ENCODE measurements around the gene CD300LB. TPM values are rescaled to one million over a fixed set of nuclear protein-coding genes. Genes with fewer than 3 reads are reported as not detected.
"Not testable (repeated sequence)": the region's sequence is repeated elsewhere in the genome, so short reads cannot be mapped to it uniquely, and the experiment has no call there.

CD300LB gene
- total RNA-seq, 1 experiment from 2014 or later = not detected

GRCh38 chr17:74563358-74563757 lies 32.1 kb upstream of the CD300LB start:
- intact Hi-C loops (cut with micrococcal nuclease; ENCODE audit: unreplicated experiment) = no loop called here
- no peak for DNase-seq (ENCODE audit: low spot score)
- H3K36me3 ChIP-seq (ENCODE audit: insufficient read depth, low read length, poor library complexity, severe bottlenecking) = no peaks in the 10 kb centered on the region
- no peaks in the 10 kb centered on the region for H3K4me1 ChIP-seq (ENCODE audit: insufficient read depth, low read length, poor library complexity, severe bottlenecking)
- H3K27ac ChIP-seq (ENCODE audit: low read depth, low read length, poor library complexity, severe bottlenecking) = no peak overlapping the region
- no peaks in the 10 kb centered on the region for H3K9me3 ChIP-seq (ENCODE audit: low read depth, low read length, poor library complexity, severe bottlenecking)
- BruUV-seq (replicated peaks) = no TSS peak
- no peak for TF ChIP-seq CTCF (conservative IDR thresholded peaks at IDR 0.05; ENCODE audit: low read depth, low read length)
- no peak for TF ChIP-seq EZH2 (IDR thresholded peaks at IDR 0.05; ENCODE audit: borderline replicate concordance, low read depth, low read length, poor library complexity, severe bottlenecking)
- CTCF ChIA-PET = no interaction called here
- no peak overlapping the region for H3K4me3 ChIP-seq (ENCODE audit: low read depth, low read length, poor library complexity, severe bottlenecking)
- no peaks in the 10 kb centered on the region for H3K27me3 ChIP-seq (replicated peaks; ENCODE audit: insufficient read depth, low read depth, low read length, poor library complexity)
- POLR2A ChIA-PET (ENCODE audit: low non-redundant PET) = no interaction called here

GRCh38 chr17:74561586-74561985 lies 30.3 kb upstream of the CD300LB start:
- CTCF ChIA-PET = interaction anchor here (0.6 kb wide), 1 partner anchor 1297 kb away, joined by 3 read pairs; no protein-coding TSS in a partner anchor
- intact Hi-C loops (cut with micrococcal nuclease; ENCODE audit: unreplicated experiment) = no loop called here
- no peaks in the 10 kb centered on the region for H3K4me1 ChIP-seq (ENCODE audit: insufficient read depth, low read length, poor library complexity, severe bottlenecking)

GRCh38 chr17:74558882-74559519 lies 27.7 kb upstream of the CD300LB start:
- CTCF ChIA-PET = no interaction called here
- Histone ChIP-seq H3K9me3 (ENCODE audit: low read depth, low read length, poor library complexity, severe bottlenecking) (no peaks in the 10 kb centered on the region), H3K36me3 (ENCODE audit: insufficient read depth, low read length, poor library complexity, severe bottlenecking) (no peaks in the 10 kb centered on the region), H3K27ac (ENCODE audit: low read depth, low read length, poor library complexity, severe bottlenecking) (no peak overlapping the region), H3K4me3 (ENCODE audit: low read depth, low read length, poor library complexity, severe bottlenecking) (no peak overlapping the region), H3K27me3 (replicated peaks; ENCODE audit: insufficient read depth, low read depth, low read length, poor library complexity) (peaks cover 1% of the 10 kb centered on the region), H3K4me1 (ENCODE audit: insufficient read depth, low read length, poor library complexity, severe bottlenecking) (no peaks in the 10 kb centered on the region)
- TF ChIP-seq EZH2 (IDR thresholded peaks at IDR 0.05; ENCODE audit: borderline replicate concordance, low read depth, low read length, poor library complexity, severe bottlenecking) (no peak), CTCF (conservative IDR thresholded peaks at IDR 0.05; ENCODE audit: low read depth, low read length) (no peak)
- no peak for DNase-seq (ENCODE audit: low spot score)
- POLR2A ChIA-PET (ENCODE audit: low non-redundant PET) = no interaction called here
- intact Hi-C loops (cut with micrococcal nuclease; ENCODE audit: unreplicated experiment) = no loop called here
- no TSS peak for BruUV-seq (replicated peaks)

More at GRCh38 chr17:74561586-74561985, 30.3 kb upstream of the CD300LB start:
- POLR2A ChIA-PET (ENCODE audit: low non-redundant PET) = no interaction called here
- no peaks in the 10 kb centered on the region for H3K9me3 ChIP-seq (ENCODE audit: low read depth, low read length, poor library complexity, severe bottlenecking)
- no peak overlapping the region for H3K4me3 ChIP-seq (ENCODE audit: low read depth, low read length, poor library complexity, severe bottlenecking)
- no TSS peak for BruUV-seq (replicated peaks)
- no peak overlapping the region for H3K27ac ChIP-seq (ENCODE audit: low read depth, low read length, poor library complexity, severe bottlenecking)
- TF ChIP-seq EZH2 (IDR thresholded peaks at IDR 0.05; ENCODE audit: borderline replicate concordance, low read depth, low read length, poor library complexity, severe bottlenecking) (no peak), CTCF (conservative IDR thresholded peaks at IDR 0.05; ENCODE audit: low read depth, low read length) (no peak)
- DNase-seq (ENCODE audit: low spot score) = no peak
- H3K27me3 ChIP-seq (replicated peaks; ENCODE audit: insufficient read depth, low read depth, low read length, poor library complexity) = no peaks in the 10 kb centered on the region
- H3K36me3 ChIP-seq (ENCODE audit: insufficient read depth, low read length, poor library complexity, severe bottlenecking) = no peaks in the 10 kb centered on the region

- intact Hi-C loops (cut with micrococcal nuclease; ENCODE audit: unreplicated experiment); POLR2A ChIA-PET (ENCODE audit: low non-redundant PET); CTCF ChIA-PET; H3K36me3 ChIP-seq (ENCODE audit: insufficient read depth, low read length, poor library complexity, severe bottlenecking); BruUV-seq (replicated peaks); H3K4me1 ChIP-seq (ENCODE audit: insufficient read depth, low read length, poor library complexity, severe bottlenecking); H3K4me3 ChIP-seq (ENCODE audit: low read depth, low read length, poor library complexity, severe bottlenecking); DNase-seq (ENCODE audit: low spot score); H3K9me3 ChIP-seq (ENCODE audit: low read depth, low read length, poor library complexity, severe bottlenecking); H3K27ac ChIP-seq (ENCODE audit: low read depth, low read length, poor library complexity, severe bottlenecking); H3K27me3 ChIP-seq (replicated peaks; ENCODE audit: insufficient read depth, low read depth, low read length, poor library complexity): not testable (repeated sequence)
Observed at GRCh38 chr17:74558402-74558801, 27.1 kb upstream of the CD300LB start.

All from A673 (cell line).